Left lung (tissue), 10 donors: ENCODE data around the gene HIVEP3. TPM values are rescaled to one million over a fixed set of nuclear protein-coding genes. Genes with fewer than 3 reads are reported as not detected.

Source experiments
- ATAC-seq: fragments of 200-7000 bp; cut with Tn5 transposase; one replicate; pipeline ENCODE4 v1.9.1; 2020; ENCODE audit warnings: moderate library complexity
- DNase-seq, 4 donors: peaks; one replicate each; pipeline ENCODE4 v3.0.0-alpha.2; 2013 to 2020
- H3K27ac ChIP-seq, 2 donors: fragments of 200-600 bp; sonication (generic) in 1 of 2; one replicate each; pipeline versions ENCODE4 v1.5.0 to v1.8.0; 2020 to 2021
- H3K27me3 ChIP-seq, 2 donors: fragments of 200-600 bp; sonication (generic) in 1 of 2; one replicate each; pipeline versions ENCODE4 v1.5.0 to v1.8.0; 2020 to 2021
- H3K36me3 ChIP-seq, 2 donors: fragments of 200-600 bp; sonication (generic) in 1 of 2; one replicate each; pipeline versions ENCODE4 v1.5.0 to v1.8.0; 2020 to 2021
- H3K4me1 ChIP-seq, 2 donors: fragments of 200-600 bp; one replicate each; pipeline ENCODE4 v1.8.0; 2021
- H3K4me3 ChIP-seq, 2 donors: fragments of 200-600 bp; sonication (generic) in 1 of 2; one replicate each; pipeline versions ENCODE4 v1.5.0 to v1.8.0; 2020 to 2021; ENCODE audit warnings: mild to moderate bottlenecking in 1 of 2
- H3K9me3 ChIP-seq, 2 donors: fragments of 200-600 bp; sonication (generic) in 1 of 2; one replicate each; pipeline versions ENCODE4 v1.5.0 to v1.8.0; 2020 to 2021
- intact Hi-C, 2 donors: fragments of 100-400 bp; cut with DNase I; formaldehyde crosslinking; loops; one replicate each; pipeline versions ENCODE4 v1.11.2 to v1.14.2; 2022
- polyA plus RNA-seq, 6 donors: library from polyadenylated mRNA; unstranded; fragments of 120-200 nt; gene quantifications; one replicate each; pipeline ENCODE4 v1.2.1, GENCODE V29; 2013; ENCODE audit not compliant: insufficient read length in 6 of 6
- total RNA-seq, 2 donors: library from RNA; stranded (reverse); fragmentation: NEBNext Ultra II Directional; extraction: Animal tissue kit (Norgen Biotek cat#: 25700); gene quantifications; one replicate each; pipeline ENCODE4 v1.2.1, GENCODE V29; 2021
- TF ChIP-seq, protein P1 (sequence below), 2 donors: fragments of 200-600 bp; sonication (generic) in 1 of 2; IDR thresholded peaks; one replicate each; pipeline versions ENCODE4 v1.5.0 to v1.8.0; 2021; ENCODE audit warnings: antibody characterized with exemption in 2 of 2
- donor health status: DM: no; HTN: yes; CAD: no.
- donor health status: DM: no; HTN: no; CAD: no.

Gene HIVEP3
- total and polyA plus RNA-seq, 8 donors, result 6.0 to 15.6 (median 7.4) TPM

DNA sequence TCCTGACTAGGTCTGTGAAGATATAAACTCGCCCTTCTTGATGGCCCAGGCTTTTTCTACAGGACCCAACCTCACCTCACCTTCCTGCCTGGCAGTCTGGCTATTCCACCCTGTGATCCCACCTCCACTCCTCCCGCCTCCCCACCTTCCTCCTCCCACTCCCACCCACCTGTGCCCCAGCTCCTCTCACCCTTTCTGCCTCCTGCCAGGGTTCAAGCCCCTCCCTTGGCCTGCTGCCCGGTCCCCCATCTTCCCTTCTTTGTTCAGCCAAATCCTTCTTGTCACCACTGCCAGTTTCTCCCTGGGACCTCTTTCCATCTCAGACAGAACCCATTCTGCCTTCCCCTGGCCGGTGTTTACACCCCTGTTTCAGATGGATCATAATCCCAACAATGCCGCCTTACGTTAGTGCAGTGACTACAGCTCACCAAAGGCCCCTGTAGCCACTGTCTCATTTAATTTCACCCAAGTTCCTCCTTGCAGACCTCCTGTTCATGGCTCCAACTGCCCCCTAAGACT is 306.7 kb downstream of the HIVEP3 start:
- no peak overlapping the region for H3K27ac ChIP-seq
- peaks cover 0 to 21% of the 10 kb centered on the region in 2 donors for H3K4me1 ChIP-seq
- H3K36me3 ChIP-seq, result no peaks in the 10 kb centered on the region
- no peak overlapping the region for H3K4me3 ChIP-seq
- ATAC-seq (no peak), DNase-seq (no peak)
- TF ChIP-seq, protein P1, sequence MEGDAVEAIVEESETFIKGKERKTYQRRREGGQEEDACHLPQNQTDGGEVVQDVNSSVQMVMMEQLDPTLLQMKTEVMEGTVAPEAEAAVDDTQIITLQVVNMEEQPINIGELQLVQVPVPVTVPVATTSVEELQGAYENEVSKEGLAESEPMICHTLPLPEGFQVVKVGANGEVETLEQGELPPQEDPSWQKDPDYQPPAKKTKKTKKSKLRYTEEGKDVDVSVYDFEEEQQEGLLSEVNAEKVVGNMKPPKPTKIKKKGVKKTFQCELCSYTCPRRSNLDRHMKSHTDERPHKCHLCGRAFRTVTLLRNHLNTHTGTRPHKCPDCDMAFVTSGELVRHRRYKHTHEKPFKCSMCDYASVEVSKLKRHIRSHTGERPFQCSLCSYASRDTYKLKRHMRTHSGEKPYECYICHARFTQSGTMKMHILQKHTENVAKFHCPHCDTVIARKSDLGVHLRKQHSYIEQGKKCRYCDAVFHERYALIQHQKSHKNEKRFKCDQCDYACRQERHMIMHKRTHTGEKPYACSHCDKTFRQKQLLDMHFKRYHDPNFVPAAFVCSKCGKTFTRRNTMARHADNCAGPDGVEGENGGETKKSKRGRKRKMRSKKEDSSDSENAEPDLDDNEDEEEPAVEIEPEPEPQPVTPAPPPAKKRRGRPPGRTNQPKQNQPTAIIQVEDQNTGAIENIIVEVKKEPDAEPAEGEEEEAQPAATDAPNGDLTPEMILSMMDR (IDR thresholded peaks at IDR 0.05), result no peak
- no peaks in the 10 kb centered on the region for H3K27me3 ChIP-seq
- intact Hi-C loops, result no loop called here
- H3K9me3 ChIP-seq, result no peaks in the 10 kb centered on the region

GRCh38 chr1:41611068-41611931 is 307.4 kb downstream of the HIVEP3 start:
- DNase-seq, result no peak
- H3K27me3 ChIP-seq, result no peaks in the 10 kb centered on the region
- peaks cover 0 to 21% of the 10 kb centered on the region in 2 donors for H3K4me1 ChIP-seq
- H3K9me3 ChIP-seq, result no peaks in the 10 kb centered on the region
- intact Hi-C loops, result no loop called here
- no peaks in the 10 kb centered on the region for H3K36me3 ChIP-seq
- TF ChIP-seq, protein P1 (IDR thresholded peaks at IDR 0.05), result no peak
- H3K4me3 ChIP-seq, result no peak overlapping the region
- ATAC-seq, result no peak
- H3K27ac ChIP-seq, result no peak overlapping the region

GRCh38 chr1:41610361-41610760 is 308.4 kb downstream of the HIVEP3 start:
- intact Hi-C loops, result no loop called here
- Histone ChIP-seq H3K27me3 (no peaks in the 10 kb centered on the region), H3K36me3 (no peaks in the 10 kb centered on the region), H3K4me1 (peaks cover 0 to 21% of the 10 kb centered on the region in 2 donors), H3K9me3 (no peaks in the 10 kb centered on the region), H3K4me3 (no peak overlapping the region), H3K27ac (no peak overlapping the region)
- DNase-seq (no peak), ATAC-seq (no peak)
- TF ChIP-seq, protein P1 (IDR thresholded peaks at IDR 0.05), result no peak

DNA sequence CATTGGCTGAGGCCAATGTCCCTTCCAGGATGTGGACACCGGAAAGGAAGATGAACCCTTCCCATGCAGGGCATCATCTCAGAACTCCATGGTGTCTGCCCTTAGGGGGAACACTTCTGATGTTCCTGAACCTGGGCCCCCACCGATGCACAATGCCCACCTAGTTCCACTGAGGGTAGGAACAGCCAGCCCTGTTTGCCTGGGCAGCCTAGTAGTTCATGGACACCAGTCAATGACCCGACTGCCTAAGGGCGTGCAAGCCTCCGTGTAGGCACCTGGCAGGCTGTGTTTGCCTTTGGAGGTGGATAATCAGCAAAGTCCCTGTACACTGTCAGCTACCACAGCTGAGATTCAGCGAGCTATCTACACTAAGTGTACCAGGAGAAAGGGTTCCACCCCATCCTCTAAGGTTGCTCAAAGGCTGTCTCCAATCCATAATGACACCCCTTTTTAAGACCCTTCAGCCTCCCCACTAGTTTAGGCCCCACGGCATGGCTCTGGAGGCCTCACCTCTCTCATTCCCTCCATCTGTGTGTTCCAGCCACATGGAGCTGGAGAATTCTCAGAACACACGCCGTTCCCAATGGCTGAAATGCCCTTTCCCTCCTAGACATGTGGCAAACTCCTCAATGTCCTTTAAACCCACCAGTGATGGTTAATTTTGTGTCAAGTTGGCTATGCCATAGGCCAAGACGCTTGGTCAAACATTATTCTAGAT is 309.4 kb downstream of the HIVEP3 start:
- no peak overlapping the region for H3K4me3 ChIP-seq
- H3K27ac ChIP-seq, result no peak overlapping the region
- TF ChIP-seq, protein P1 (IDR thresholded peaks at IDR 0.05), result no peak
- no peaks in the 10 kb centered on the region for H3K9me3 ChIP-seq
- no peaks in the 10 kb centered on the region for H3K36me3 ChIP-seq
- H3K27me3 ChIP-seq, result no peaks in the 10 kb centered on the region
- peaks cover 0 to 21% of the 10 kb centered on the region in 2 donors for H3K4me1 ChIP-seq
- DNase-seq (no peak), ATAC-seq (no peak)
- intact Hi-C loops, result no loop called here

DNA sequence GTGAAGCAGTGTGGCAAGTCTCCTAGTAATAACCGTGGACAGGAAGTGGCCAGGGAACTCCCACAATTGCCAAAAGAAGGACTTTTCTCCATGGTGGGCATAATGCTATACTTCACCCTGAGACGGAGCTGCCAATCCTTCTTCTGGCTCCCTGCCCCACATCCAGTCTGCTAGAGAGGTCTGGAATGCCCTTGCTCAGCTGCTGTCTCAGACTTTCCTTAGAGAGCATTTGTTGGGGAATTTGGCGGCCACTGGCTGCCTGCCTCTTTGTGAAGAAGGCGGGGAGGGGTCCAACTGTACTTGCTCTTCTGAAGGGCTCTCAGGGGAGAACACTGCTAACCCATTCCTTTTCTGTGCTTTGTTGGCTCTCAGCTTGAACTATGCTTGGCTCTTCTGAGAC is 310.5 kb downstream of the HIVEP3 start:
- TF ChIP-seq, protein P1 (IDR thresholded peaks at IDR 0.05), result no peak
- intact Hi-C loops, result no loop called here
- Histone ChIP-seq H3K27ac (no peak overlapping the region), H3K9me3 (no peaks in the 10 kb centered on the region), H3K36me3 (no peaks in the 10 kb centered on the region), H3K4me1 (peaks cover 0 to 10% of the 10 kb centered on the region in 2 donors), H3K4me3 (no peak overlapping the region), H3K27me3 (no peaks in the 10 kb centered on the region)
- ATAC-seq, result peak; percentile 72
- peak in 3 of 4 donors; percentile 33 to 62 (median 55) for DNase-seq
